ENCODE data around the gene PHKB. TPM values are rescaled to one million over a fixed set of nuclear protein-coding genes. Genes with fewer than 3 reads are reported as not detected.
A peak's percentile ranks its signal among the peaks of the same experiment; 100 is the strongest.

PHKB gene
- total and polyA plus RNA-seq, 2 donors from 2014 or later, result 48.3 to 80.5 TPM

DNA sequence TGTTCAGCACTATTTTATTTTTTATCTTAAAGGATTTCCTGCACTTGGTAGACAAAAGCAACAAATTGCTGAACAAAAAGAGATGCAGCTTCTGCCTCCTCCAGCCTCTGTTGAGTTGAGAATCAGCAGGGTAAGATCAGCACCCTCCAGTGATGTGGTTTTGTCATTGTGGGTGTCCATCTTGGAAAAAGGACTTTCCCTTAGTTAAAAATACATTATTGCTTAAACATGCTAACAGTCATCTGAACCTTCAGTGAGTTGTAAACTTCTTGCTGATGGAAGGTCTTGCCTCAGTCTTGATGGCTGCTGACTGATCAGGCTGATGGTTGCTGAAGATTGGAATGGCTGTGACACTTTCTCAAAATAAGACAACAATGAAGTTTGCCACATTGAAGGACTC, 101.2 kb downstream of the PHKB start:
- Histone ChIP-seq H3K4me3 (ENCODE audit: low read length in 3 of 3) (no peak overlapping the region), H3K27ac (ENCODE audit: low read depth in 2 of 2, low read length in 2 of 2) (no peak overlapping the region), H3K9ac (ENCODE audit: low read length in 3 of 3) (no peak overlapping the region), H3K27me3 (ENCODE audit: control insufficient read depth, insufficient read depth, low read length) (no peaks in the 10 kb centered on the region), H3K36me3 (ENCODE audit: control insufficient read depth in 2 of 3, insufficient read depth in 3 of 3, low read length in 3 of 3) (peaks cover 0 to 3% (median 0%) of the 10 kb centered on the region in 3 donors), H3K9me3 (ENCODE audit: control insufficient read depth in 2 of 3, insufficient read depth in 1 of 3, low read length in 3 of 3) (peaks cover 0 to 3% (median 0%) of the 10 kb centered on the region in 3 donors), H3K4me1 (ENCODE audit: control insufficient read depth in 2 of 3, insufficient read depth in 2 of 3, low read depth in 1 of 3, low read length in 3 of 3) (no peaks in the 10 kb centered on the region)
- TF ChIP-seq, protein P1, sequence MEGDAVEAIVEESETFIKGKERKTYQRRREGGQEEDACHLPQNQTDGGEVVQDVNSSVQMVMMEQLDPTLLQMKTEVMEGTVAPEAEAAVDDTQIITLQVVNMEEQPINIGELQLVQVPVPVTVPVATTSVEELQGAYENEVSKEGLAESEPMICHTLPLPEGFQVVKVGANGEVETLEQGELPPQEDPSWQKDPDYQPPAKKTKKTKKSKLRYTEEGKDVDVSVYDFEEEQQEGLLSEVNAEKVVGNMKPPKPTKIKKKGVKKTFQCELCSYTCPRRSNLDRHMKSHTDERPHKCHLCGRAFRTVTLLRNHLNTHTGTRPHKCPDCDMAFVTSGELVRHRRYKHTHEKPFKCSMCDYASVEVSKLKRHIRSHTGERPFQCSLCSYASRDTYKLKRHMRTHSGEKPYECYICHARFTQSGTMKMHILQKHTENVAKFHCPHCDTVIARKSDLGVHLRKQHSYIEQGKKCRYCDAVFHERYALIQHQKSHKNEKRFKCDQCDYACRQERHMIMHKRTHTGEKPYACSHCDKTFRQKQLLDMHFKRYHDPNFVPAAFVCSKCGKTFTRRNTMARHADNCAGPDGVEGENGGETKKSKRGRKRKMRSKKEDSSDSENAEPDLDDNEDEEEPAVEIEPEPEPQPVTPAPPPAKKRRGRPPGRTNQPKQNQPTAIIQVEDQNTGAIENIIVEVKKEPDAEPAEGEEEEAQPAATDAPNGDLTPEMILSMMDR (IDR thresholded peaks at IDR 0.05; ENCODE audit: borderline replicate concordance, extremely low read depth, insufficient read depth), result no peak
- FAIRE-seq (no peak), DNase-seq (no peak)
- intact Hi-C loops (cut with DNase I), result no loop called here

DNA sequence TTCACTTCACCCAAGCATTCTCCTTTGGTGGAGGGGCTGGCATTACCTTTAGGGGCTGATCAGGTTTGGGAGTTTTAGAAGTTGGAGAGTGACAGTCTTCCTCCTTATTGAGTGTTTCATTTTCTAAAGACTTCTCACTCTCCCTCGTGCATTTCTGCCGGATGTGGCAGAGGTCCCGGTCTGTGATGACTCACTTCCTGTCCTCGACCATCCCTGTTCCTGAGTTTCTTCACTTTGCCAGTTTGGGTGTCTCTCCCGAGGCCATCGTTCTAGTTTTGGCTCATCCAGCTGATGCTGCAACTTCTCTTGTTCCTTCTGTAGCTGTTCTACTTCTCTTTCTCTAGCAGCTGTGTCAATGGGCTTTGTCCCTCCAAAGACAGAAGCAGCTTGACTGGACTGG, 104.3 kb downstream of the PHKB start:
- Histone ChIP-seq H3K36me3 (ENCODE audit: control insufficient read depth in 2 of 3, insufficient read depth in 3 of 3, low read length in 3 of 3) (peaks cover 0 to 3% (median 0%) of the 10 kb centered on the region in 3 donors), H3K27me3 (ENCODE audit: control insufficient read depth, insufficient read depth, low read length) (no peaks in the 10 kb centered on the region), H3K27ac (ENCODE audit: low read depth in 2 of 2, low read length in 2 of 2) (no peak overlapping the region), H3K4me1 (ENCODE audit: control insufficient read depth in 2 of 3, insufficient read depth in 2 of 3, low read depth in 1 of 3, low read length in 3 of 3) (no peaks in the 10 kb centered on the region), H3K9me3 (ENCODE audit: control insufficient read depth in 2 of 3, insufficient read depth in 1 of 3, low read length in 3 of 3) (no peaks in the 10 kb centered on the region), H3K9ac (ENCODE audit: low read length in 3 of 3) (no peak overlapping the region), H3K4me3 (ENCODE audit: low read length in 3 of 3) (no peak overlapping the region)
- DNase-seq (peak in 1 of 5 donors; percentile 1), FAIRE-seq (no peak)
- TF ChIP-seq, protein P1 (IDR thresholded peaks at IDR 0.05; ENCODE audit: borderline replicate concordance, extremely low read depth, insufficient read depth), result no peak
- intact Hi-C loops (cut with DNase I), result no loop called here

DNA sequence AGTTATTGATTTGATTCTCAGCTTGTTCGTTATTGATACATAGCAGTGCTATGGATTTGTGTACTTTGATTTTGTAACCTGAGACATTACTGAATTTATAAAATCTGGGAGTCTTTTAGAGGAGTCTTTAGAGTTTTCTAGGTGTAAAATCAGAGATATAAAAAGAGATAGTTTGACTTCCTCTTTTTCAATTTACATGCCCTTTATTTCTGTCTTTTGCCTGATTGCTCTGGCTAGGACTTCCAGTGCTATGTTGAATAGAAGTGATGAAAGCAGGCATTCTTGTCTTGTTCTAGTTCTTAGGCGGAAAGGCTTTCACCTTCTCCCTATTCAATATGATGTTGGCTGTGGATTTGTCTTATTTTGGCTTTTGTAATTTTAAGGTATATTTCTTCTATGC, 106.2 kb downstream of the PHKB start:
- H3K36me3 ChIP-seq (ENCODE audit: control insufficient read depth in 2 of 3, insufficient read depth in 3 of 3, low read length in 3 of 3), result peaks cover 0 to 5% (median 0%) of the 10 kb centered on the region in 3 donors
- intact Hi-C loops (cut with DNase I), result no loop called here
- FAIRE-seq (no peak), DNase-seq (no peak)
- no peaks in the 10 kb centered on the region for H3K27me3 ChIP-seq (ENCODE audit: control insufficient read depth, insufficient read depth, low read length)
- no peaks in the 10 kb centered on the region for H3K4me1 ChIP-seq (ENCODE audit: control insufficient read depth in 2 of 3, insufficient read depth in 2 of 3, low read depth in 1 of 3, low read length in 3 of 3)
- no peak overlapping the region for H3K27ac ChIP-seq (ENCODE audit: low read depth in 2 of 2, low read length in 2 of 2)
- no peak overlapping the region for H3K4me3 ChIP-seq (ENCODE audit: low read length in 3 of 3)
- no peaks in the 10 kb centered on the region for H3K9me3 ChIP-seq (ENCODE audit: control insufficient read depth in 2 of 3, insufficient read depth in 1 of 3, low read length in 3 of 3)
- no peak overlapping the region for H3K9ac ChIP-seq (ENCODE audit: low read length in 3 of 3)
- TF ChIP-seq, protein P1 (IDR thresholded peaks at IDR 0.05; ENCODE audit: borderline replicate concordance, extremely low read depth, insufficient read depth), result no peak

DNA sequence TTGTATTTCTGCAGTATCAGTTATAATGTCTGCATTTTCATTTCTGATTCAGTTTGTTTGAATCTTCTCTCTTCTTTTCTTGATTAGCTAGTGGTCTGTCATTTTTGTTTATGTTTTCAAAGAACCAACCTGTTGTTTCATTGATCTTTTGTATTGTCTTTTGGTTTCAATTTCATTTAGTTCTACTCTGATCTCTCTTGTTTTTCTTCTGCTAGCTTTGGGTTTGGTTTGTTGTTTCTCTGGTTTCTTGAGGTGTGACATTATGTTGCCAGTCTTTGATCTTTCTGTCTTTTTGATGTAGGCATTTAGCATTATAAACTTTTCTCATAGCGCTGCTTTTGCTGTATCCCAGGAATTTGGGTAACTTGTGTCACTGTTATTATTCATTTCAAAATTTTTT, 107.2 kb downstream of the PHKB start:
- H3K9me3 ChIP-seq (ENCODE audit: control insufficient read depth in 2 of 3, insufficient read depth in 1 of 3, low read length in 3 of 3), result no peaks in the 10 kb centered on the region
- H3K4me3 ChIP-seq (ENCODE audit: low read length in 3 of 3), result no peak overlapping the region
- TF ChIP-seq, protein P1 (IDR thresholded peaks at IDR 0.05; ENCODE audit: borderline replicate concordance, extremely low read depth, insufficient read depth), result no peak
- no peak for DNase-seq
- H3K27me3 ChIP-seq (ENCODE audit: control insufficient read depth, insufficient read depth, low read length), result no peaks in the 10 kb centered on the region
- intact Hi-C loops (cut with DNase I), result no loop called here
- peaks cover 0 to 5% (median 0%) of the 10 kb centered on the region in 3 donors for H3K36me3 ChIP-seq (ENCODE audit: control insufficient read depth in 2 of 3, insufficient read depth in 3 of 3, low read length in 3 of 3)
- no peak overlapping the region for H3K9ac ChIP-seq (ENCODE audit: low read length in 3 of 3)
- FAIRE-seq, result no peak
- no peaks in the 10 kb centered on the region for H3K4me1 ChIP-seq (ENCODE audit: control insufficient read depth in 2 of 3, insufficient read depth in 2 of 3, low read depth in 1 of 3, low read length in 3 of 3)
- H3K27ac ChIP-seq (ENCODE audit: low read depth in 2 of 2, low read length in 2 of 2), result no peak overlapping the region

All from kidney (tissue), 14 donors.